ENCODE data around the gene CIT.

GRCh38 chr12:119711693-119712092 lies 165.4 kb downstream of the CIT start:
- no peak for TF ChIP-seq POLR2A (IDR thresholded peaks at IDR 0.05)
- TF ChIP-seq CTCF (IDR thresholded peaks at IDR 0.05) = no peak
- no peak for TF ChIP-seq EP300 (IDR thresholded peaks at IDR 0.05)
- no peak for TF ChIP-seq POLR2AphosphoS5 (IDR thresholded peaks at IDR 0.05)

Measured in sigmoid colon (tissue), 4 donors.